HG03103 (cell line): ENCODE data around the gene CLMP.

Experiments
- ATAC-seq: cut with Tn5 transposase; IDR thresholded peaks from one replicate; pipeline ENCODE4 v1.9.1; 2021; ENCODE audit warnings: low read depth; ENCODE audit not compliant: unreplicated experiment

The CLMP gene

DNA sequence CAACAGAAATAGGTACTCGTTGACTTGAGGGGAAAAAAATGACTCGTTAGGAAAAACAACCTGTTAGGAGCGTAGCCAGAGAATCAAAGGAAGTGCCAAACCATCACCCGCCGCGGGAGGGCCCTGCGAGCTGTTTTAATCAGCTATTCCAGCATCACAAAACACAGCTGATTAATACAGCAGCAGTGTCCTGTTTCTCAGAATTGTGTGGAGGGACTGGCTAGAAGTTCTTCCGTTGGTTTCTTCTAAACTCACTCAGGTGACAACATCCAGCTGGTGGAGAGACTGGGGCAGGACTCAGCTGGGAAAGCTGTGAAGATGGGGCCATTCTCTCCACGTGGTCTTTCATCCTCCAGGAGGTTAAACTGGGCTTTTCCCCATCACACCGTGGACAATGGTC, 161.2 kb downstream of the CLMP start:
- no peak for ATAC-seq

DNA sequence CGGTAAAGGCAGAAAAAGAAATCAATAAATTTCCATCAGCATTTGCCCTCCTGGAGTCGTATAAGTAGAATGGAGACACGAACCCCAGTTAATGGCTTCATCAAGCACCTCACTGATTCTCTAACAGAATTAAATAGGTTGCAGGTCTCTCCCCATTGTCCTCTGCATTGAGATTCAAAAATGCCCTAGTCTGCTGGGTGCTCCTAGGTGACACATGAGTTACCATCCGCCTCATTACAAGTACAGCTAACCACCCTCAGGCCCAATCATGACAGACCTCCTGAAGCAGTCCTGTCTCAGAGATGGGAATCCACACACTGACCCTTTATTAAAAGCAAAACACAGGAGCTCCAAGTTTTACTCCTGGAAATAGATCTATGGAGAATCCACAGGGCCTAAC, 164.5 kb downstream of the CLMP start:
- ATAC-seq = no peak

GRCh38 chr11:123020968-123021367, 174.1 kb downstream of the CLMP start:
- ATAC-seq = no peak
